Calu3 (cell line): Measurements from ENCODE around the gene IFNLR1. TPM values are rescaled to one million over a fixed set of nuclear protein-coding genes. Genes with fewer than 3 reads are reported as not detected.

Experiments
- BruUV-seq: library from RNA; stranded (reverse); fragments of 400-500 nt; replicated peaks from 2 replicates; lab custom pipeline; 2021; lab: Mats Ljungman, UMichigan
- CTCF ChIA-PET: fragments of 300-600 bp; sonication (Branson Sonifier 250); formaldehyde crosslinking; loops from one replicate; lab custom pipeline; 2022; ENCODE audit warnings: antibody characterized with exemption; lab: Charles Lee
- DNase-seq: peaks from one replicate; pipeline ENCODE4 v3.0.0; 2022
- H3K27ac Mint-ChIP-seq: one replicate; pipeline ENCODE4 v1.8.0; 2022; ENCODE audit warnings: mixed read lengths; ENCODE audit not compliant: unreplicated experiment
- H3K27me3 Mint-ChIP-seq: one replicate; pipeline ENCODE4 v1.8.0; 2022; ENCODE audit warnings: mixed read lengths; ENCODE audit not compliant: unreplicated experiment
- H3K36me3 Mint-ChIP-seq: one replicate; pipeline ENCODE4 v1.8.0; 2022; ENCODE audit warnings: mild to moderate bottlenecking, moderate library complexity, mixed read lengths; ENCODE audit not compliant: insufficient read depth, unreplicated experiment
- H3K4me1 Mint-ChIP-seq: one replicate; pipeline ENCODE4 v1.8.0; 2022; ENCODE audit warnings: mild to moderate bottlenecking, low read depth, mixed read lengths; ENCODE audit not compliant: unreplicated experiment
- H3K4me3 Mint-ChIP-seq: one replicate; pipeline ENCODE4 v1.8.0; 2022; ENCODE audit warnings: mild to moderate bottlenecking, low read depth, moderate library complexity, mixed read lengths; ENCODE audit not compliant: unreplicated experiment
- H3K9me3 Mint-ChIP-seq: one replicate; pipeline ENCODE4 v1.8.0; 2022; ENCODE audit warnings: low read depth, mixed read lengths; ENCODE audit not compliant: unreplicated experiment
- intact Hi-C: fragments of 100-400 bp; cut with micrococcal nuclease; formaldehyde crosslinking; loops from one replicate; pipeline ENCODE4 v1.10.0; 2022; ENCODE audit not compliant: unreplicated experiment
- total RNA-seq: library from RNA; stranded (reverse); gene quantifications from 2 replicates; pipeline ENCODE4 v1.2.3, GENCODE V29; 2022
- TF ChIP-seq, protein P1 (sequence below): fragments of 200-600 bp; IDR thresholded peaks from one replicate; pipeline ENCODE4 v1.8.0; 2022; ENCODE audit warnings: antibody characterized with exemption; ENCODE audit not compliant: unreplicated experiment

IFNLR1 gene
- total RNA-seq, 1 experiment from 2014 or later: 4.5 TPM

DNA sequence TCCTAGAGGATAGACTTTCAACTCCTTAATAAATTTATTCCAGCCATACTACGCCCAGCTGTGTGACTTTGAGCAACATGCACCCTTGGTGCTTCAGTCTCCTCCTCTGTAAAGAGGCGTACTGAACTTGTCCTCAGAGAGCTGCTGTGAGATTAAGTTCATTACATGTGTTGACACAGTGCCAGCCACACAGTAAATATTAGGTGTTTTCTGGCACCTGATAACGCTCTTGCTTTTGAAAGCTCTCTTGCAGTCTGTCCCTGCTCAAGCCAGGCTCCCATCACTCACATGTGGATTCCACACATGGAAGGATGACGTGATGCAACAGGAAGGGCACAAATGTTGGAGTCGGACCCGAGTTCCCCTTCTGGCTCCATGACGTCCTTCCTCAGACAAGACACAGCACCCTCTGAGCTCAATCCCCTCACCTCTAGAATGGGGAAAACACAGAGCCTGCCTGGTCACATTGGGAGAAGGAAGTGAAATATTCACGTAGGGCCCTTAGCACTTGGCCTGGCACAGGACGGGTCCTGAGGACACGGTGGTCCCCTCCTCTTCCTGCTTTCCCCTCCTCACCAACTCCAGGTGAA lies 7.7 kb downstream of the IFNLR1 start:
- no peak for DNase-seq
- no peak overlapping the region for H3K4me3 Mint-ChIP-seq
- H3K9me3 Mint-ChIP-seq: no peaks in the 10 kb centered on the region
- intact Hi-C loops: no loop called here
- H3K4me1 Mint-ChIP-seq: peaks cover 14% of the 10 kb centered on the region
- TF ChIP-seq, protein P1, sequence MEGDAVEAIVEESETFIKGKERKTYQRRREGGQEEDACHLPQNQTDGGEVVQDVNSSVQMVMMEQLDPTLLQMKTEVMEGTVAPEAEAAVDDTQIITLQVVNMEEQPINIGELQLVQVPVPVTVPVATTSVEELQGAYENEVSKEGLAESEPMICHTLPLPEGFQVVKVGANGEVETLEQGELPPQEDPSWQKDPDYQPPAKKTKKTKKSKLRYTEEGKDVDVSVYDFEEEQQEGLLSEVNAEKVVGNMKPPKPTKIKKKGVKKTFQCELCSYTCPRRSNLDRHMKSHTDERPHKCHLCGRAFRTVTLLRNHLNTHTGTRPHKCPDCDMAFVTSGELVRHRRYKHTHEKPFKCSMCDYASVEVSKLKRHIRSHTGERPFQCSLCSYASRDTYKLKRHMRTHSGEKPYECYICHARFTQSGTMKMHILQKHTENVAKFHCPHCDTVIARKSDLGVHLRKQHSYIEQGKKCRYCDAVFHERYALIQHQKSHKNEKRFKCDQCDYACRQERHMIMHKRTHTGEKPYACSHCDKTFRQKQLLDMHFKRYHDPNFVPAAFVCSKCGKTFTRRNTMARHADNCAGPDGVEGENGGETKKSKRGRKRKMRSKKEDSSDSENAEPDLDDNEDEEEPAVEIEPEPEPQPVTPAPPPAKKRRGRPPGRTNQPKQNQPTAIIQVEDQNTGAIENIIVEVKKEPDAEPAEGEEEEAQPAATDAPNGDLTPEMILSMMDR: no peak
- no peak overlapping the region for H3K27ac Mint-ChIP-seq
- CTCF ChIA-PET: no interaction called here
- H3K27me3 Mint-ChIP-seq: no peaks in the 10 kb centered on the region
- no peaks in the 10 kb centered on the region for H3K36me3 Mint-ChIP-seq
- BruUV-seq: no TSS peak

DNA sequence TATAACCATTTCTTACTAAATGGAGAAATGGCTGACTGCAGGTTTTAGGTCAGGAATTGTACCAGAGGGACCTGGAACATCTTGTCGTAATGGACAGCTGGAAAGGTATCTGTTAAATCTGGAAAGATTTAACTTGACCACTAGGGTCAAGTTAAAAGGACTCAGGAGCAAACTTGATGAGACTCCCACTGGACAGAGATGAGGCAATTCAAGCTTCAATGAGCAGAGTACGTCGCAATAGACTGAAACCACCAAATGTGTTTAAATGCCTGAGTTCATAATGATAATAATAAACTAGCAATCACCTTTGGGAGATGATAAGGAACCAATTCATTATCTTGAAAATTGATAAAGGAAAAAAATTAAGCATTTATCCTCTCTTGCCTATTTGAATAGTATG lies 8.7 kb downstream of the IFNLR1 start:
- Mint-ChIP-seq H3K4me1 (peaks cover 14% of the 10 kb centered on the region), H3K27me3 (no peaks in the 10 kb centered on the region), H3K4me3 (no peak overlapping the region), H3K27ac (no peak overlapping the region), H3K36me3 (no peaks in the 10 kb centered on the region), H3K9me3 (no peaks in the 10 kb centered on the region)
- intact Hi-C loops: no loop called here
- no TSS peak for BruUV-seq
- DNase-seq: no peak
- TF ChIP-seq, protein P1: no peak
- CTCF ChIA-PET: no interaction called here

DNA sequence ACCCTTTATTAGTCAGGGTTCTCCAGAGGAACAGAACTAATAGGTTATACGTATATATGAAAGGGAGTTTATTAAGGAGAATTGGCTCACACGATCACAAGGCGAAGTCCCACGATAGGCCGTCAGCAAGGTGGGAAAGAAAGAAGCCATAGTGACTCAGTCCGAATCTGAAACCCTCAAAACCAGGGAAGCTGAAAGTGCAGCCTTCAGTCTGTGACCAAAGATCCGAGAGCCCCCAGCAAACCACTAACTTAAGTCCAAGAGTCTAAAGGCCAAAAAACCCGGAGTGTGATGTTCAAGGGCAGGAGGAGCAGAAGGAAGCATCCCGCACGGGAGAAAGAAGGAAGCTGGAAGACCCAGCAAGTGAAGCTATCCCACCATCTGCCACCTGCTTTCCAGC lies 9.9 kb downstream of the IFNLR1 start:
- TF ChIP-seq, protein P1: no peak
- no TSS peak for BruUV-seq
- intact Hi-C loops: no loop called here
- CTCF ChIA-PET: no interaction called here
- Mint-ChIP-seq H3K27ac (no peak overlapping the region), H3K27me3 (no peaks in the 10 kb centered on the region), H3K36me3 (no peaks in the 10 kb centered on the region), H3K4me1 (peaks cover 14% of the 10 kb centered on the region), H3K4me3 (no peak overlapping the region), H3K9me3 (no peaks in the 10 kb centered on the region)
- DNase-seq: no peak

DNA sequence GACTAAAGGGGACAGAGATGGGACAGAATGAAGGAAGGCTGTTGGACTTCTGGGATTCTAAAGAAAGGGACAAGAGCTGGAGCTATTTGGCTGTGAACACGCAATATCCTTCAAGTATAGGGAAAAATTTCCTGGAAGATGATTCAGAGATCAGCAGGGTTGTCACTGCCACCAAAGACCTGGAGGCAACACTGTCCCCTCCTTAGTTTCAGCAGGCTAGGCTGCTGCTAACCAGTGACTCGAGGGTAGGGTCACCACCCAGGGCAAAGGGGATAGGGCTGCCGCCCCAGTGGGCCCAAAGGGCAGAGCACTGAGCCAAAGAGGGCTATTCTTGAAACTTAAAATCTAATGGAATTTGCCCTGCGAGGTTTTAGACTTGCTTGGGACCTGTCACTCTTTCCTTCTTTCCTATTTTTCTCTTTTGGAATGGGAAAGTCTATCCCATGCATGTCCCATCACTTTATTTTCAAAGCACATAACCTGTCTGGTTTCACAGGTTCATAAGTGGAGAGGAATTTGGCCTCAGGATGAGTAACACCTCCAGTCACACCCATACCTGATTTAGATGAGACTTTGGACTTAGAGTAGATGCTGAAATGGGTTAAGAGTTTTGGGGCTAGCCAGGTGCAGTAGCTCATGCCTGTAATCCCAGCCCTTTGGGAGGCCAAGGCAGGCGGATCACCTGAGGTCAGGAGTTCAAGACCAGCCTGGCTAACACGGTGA lies 11.9 kb downstream of the IFNLR1 start:
- no TSS peak for BruUV-seq
- Mint-ChIP-seq H3K27ac (no peak overlapping the region), H3K27me3 (no peaks in the 10 kb centered on the region), H3K4me3 (no peak overlapping the region), H3K9me3 (no peaks in the 10 kb centered on the region), H3K4me1 (peaks cover 14% of the 10 kb centered on the region), H3K36me3 (no peaks in the 10 kb centered on the region)
- DNase-seq: no peak
- intact Hi-C loops: no loop called here
- CTCF ChIA-PET: no interaction called here
- TF ChIP-seq, protein P1: no peak
